Measurements from ENCODE around the gene DPP4.

DNA sequence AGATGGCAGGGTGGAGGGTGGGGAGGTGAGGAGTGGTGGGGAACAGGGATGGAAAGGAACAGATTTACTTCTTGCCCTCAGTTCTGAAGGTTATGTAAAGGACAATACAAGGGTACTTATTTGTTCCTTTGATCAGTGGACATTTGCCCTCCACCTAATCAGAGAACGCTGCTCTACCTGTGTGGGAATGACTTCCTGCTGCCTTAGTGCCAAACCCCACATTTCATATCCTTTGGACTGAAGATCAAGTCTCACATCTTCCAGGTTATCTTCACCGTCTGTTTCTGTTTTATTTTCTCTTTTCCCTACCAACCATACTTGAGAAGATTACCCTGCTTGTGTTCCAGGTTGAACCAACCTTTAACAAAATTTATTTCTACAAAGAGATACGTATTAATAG, 8.7 kb upstream of the DPP4 start:
- TF ChIP-seq, protein P1, sequence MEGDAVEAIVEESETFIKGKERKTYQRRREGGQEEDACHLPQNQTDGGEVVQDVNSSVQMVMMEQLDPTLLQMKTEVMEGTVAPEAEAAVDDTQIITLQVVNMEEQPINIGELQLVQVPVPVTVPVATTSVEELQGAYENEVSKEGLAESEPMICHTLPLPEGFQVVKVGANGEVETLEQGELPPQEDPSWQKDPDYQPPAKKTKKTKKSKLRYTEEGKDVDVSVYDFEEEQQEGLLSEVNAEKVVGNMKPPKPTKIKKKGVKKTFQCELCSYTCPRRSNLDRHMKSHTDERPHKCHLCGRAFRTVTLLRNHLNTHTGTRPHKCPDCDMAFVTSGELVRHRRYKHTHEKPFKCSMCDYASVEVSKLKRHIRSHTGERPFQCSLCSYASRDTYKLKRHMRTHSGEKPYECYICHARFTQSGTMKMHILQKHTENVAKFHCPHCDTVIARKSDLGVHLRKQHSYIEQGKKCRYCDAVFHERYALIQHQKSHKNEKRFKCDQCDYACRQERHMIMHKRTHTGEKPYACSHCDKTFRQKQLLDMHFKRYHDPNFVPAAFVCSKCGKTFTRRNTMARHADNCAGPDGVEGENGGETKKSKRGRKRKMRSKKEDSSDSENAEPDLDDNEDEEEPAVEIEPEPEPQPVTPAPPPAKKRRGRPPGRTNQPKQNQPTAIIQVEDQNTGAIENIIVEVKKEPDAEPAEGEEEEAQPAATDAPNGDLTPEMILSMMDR (conservative IDR thresholded peaks at IDR 0.05; ENCODE audit: low read length), result no peak
- no peak for TF ChIP-seq EZH2phosphoT487 (IDR thresholded peaks at IDR 0.05; ENCODE audit: borderline replicate concordance, low read depth, low read length)

Data from OCI-LY7 (cell line).